ENCODE data around the gene PRF1. TPM values are rescaled to one million over a fixed set of nuclear protein-coding genes. Genes with fewer than 3 reads are reported as not detected.

The PRF1 gene
- polyA plus RNA-seq, 1 donor from 2014 or later: 24.3 TPM

DNA sequence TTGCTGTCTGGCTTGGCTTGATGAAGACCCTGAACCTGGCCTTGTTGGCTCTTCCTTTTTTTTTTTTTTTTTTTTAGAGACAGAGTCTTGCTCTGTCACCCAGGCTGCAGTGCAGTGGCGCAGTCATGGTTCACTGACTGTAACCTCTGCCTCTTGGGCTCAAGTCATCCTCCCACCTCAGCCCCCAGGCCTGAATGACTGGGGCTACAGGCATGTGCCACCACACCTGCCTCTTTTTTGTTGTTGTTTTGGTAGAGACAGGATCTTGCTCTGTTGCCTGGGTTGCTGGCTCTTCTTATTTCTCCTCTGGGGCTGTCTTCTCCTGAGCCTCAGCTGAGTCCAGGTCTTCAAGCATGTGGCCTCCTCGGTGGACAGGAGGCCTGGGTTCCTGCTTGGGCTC is 44.7 kb downstream of the PRF1 start:
- Mint-ChIP-seq H3K27me3 (no peaks in the 10 kb centered on the region), H3K4me1 (peaks cover 6 to 21% (median 11%) of the 10 kb centered on the region in 3 donors), H3K4me3 (no peak overlapping the region), H3K9me3 (no peaks in the 10 kb centered on the region), H3K36me3 (peaks cover 4% of the 10 kb centered on the region), H3K27ac (no peak overlapping the region)

DNA sequence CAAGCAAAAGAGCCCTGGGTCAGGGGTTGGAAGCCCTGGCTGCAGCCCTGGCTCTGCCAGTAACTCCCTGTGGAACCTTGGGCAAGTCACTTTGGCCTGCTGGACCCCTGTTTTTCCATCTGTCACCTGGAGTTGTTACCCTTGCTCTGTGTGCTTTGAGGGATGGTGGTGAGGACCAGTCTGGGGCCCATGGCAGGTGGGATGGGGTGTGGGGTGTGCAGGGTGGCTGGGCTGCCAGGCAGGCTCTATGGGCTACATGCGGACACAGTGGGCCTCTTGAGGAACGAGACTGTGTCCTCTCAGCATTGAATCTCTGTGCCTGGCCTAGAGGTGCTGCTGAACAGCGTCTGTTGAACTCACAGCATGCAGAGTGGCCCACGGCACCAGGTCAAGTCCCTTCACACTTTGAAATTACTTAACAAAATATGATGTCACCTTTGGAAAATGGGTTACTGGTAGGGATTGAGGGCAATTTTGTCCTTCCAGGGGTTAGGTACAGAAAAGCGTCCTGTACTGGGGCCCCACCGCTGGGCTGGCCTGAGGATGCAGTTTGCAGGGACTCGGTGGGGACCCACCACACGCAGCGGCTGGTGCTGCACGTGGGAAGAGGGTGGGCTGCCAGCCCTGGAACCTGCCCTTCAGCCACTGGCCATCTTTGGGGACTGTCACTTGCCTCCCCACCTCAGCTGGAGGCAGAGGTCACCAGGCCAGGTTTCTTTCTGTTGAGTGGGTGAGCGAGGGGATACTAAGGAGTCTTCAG is 45.3 kb downstream of the PRF1 start:
- H3K4me3 Mint-ChIP-seq: no peak overlapping the region
- H3K4me1 Mint-ChIP-seq: peaks cover 6 to 21% (median 11%) of the 10 kb centered on the region in 3 donors
- H3K36me3 Mint-ChIP-seq: peaks cover 6% of the 10 kb centered on the region
- H3K27ac Mint-ChIP-seq: no peak overlapping the region
- no peaks in the 10 kb centered on the region for H3K9me3 Mint-ChIP-seq
- no peaks in the 10 kb centered on the region for H3K27me3 Mint-ChIP-seq

DNA sequence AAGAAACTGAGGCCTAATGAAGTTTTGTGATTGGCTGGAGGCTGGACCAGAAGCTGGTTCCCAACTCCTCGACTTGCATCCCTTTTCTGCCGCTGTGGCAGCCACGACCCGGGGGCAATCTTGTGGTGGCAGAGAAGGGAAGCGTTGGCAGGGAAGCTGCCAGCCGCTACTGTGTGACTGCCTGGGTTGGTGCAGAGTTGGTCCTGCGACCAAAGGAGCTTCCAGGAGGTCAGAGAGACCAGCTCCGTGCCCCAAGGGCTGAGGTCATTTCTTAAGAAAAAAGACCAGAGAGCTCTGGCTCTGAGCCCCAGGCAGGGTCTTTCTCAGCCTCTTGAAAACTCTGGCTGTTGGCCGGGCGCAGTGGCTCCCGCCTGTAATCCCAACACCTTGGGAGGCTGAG is 47.2 kb downstream of the PRF1 start:
- Mint-ChIP-seq H3K36me3 (peaks cover 7% of the 10 kb centered on the region), H3K27me3 (no peaks in the 10 kb centered on the region), H3K27ac (no peak overlapping the region), H3K4me1 (peaks cover 6 to 19% (median 11%) of the 10 kb centered on the region in 3 donors), H3K9me3 (no peaks in the 10 kb centered on the region), H3K4me3 (no peak overlapping the region)

DNA sequence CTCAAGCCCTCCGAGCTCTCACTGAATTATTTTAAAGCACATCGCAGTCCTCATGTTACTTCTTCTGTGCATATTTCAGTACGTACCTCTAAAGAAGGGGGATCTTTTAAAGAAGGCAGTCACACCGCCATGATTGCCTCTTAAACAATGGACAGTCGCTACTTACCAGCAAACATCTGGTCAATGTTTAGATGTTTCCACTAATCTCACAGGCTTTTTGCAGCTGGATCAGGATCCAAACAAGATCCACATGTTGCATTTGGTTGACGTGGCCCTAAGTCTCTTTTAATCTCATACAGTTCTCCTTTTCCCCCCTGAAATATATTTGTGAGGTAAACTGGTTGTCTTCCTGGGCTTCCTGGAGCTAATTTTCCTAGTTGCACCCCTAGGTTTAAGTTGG is 50.0 kb downstream of the PRF1 start:
- H3K36me3 Mint-ChIP-seq: peaks cover 7% of the 10 kb centered on the region
- peaks cover 0 to 3% (median 2%) of the 10 kb centered on the region in 3 donors for H3K4me1 Mint-ChIP-seq
- H3K27ac Mint-ChIP-seq: no peak overlapping the region
- no peak overlapping the region for H3K4me3 Mint-ChIP-seq
- no peaks in the 10 kb centered on the region for H3K9me3 Mint-ChIP-seq
- H3K27me3 Mint-ChIP-seq: no peaks in the 10 kb centered on the region

DNA sequence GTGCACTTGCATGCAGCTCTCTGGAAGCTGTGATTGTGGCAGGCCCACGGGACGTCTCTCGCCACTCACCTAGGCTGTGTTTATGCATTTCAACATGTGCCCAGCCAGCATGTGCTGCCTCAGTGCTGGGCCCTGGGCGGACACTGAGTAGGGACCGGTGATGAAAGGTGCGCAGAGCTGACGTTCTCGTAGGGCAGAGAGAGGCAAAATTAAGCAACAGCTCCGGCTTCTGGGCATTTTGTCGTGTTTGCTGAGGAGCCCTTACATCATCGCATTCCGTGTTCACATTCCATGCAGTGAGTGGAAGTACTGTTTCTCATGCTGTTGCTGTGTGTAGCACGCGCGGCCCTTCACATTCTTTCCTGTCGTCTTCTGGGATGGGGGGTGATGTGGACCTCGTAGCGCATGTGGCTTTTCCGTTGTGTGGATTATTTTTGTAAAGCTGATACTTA is 50.5 kb downstream of the PRF1 start:
- H3K9me3 Mint-ChIP-seq: no peaks in the 10 kb centered on the region
- H3K27me3 Mint-ChIP-seq: no peaks in the 10 kb centered on the region
- H3K4me3 Mint-ChIP-seq: no peak overlapping the region
- peaks cover 7% of the 10 kb centered on the region for H3K36me3 Mint-ChIP-seq
- peaks cover 0 to 3% (median 2%) of the 10 kb centered on the region in 3 donors for H3K4me1 Mint-ChIP-seq
- H3K27ac Mint-ChIP-seq: no peak overlapping the region

DNA sequence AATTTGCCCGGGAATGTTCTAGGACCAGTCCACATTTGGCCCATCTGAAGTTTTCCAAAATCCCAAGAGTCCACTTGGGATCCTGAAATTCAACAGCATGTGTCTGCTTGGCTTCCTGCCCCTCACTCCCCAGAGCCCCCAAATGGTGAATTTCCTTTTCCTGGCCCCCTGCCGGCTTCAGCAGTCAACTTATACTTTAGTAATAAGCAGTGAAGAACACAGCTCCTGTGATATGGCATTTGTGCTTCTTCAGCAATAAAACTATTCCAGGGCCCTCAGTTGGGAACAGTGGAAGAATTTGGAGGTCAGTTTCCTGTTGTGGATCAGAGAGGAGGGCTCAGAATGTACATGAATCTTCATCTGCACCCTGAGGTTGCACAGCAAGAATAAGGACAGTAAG is 51.1 kb downstream of the PRF1 start:
- Mint-ChIP-seq H3K4me1 (peaks cover 0 to 3% (median 2%) of the 10 kb centered on the region in 3 donors), H3K27ac (no peak overlapping the region), H3K4me3 (no peak overlapping the region), H3K9me3 (no peaks in the 10 kb centered on the region), H3K36me3 (peaks cover 7% of the 10 kb centered on the region), H3K27me3 (no peaks in the 10 kb centered on the region)

DNA sequence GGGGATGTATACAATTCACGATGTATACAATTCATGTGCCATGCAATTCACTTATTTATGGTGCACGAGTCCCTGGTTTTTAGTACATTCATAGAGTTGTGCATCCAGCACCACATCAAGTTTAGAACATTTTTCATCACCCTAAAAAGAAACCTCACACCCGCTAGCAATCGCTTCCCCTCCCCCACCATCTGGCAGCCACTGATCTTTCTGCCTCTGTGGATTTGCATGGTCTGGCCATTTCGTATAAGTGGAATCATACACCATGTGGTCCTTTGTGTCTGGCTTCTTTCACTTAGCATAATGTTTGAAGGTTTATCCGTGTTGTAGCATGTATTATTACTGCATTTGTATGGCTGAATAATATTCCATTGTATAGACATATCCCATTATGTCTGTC is 52.1 kb downstream of the PRF1 start:
- Mint-ChIP-seq H3K27ac (no peak overlapping the region), H3K27me3 (no peaks in the 10 kb centered on the region), H3K4me1 (peaks cover 0 to 3% (median 2%) of the 10 kb centered on the region in 3 donors), H3K36me3 (peaks cover 7% of the 10 kb centered on the region), H3K9me3 (no peaks in the 10 kb centered on the region), H3K4me3 (no peak overlapping the region)

DNA sequence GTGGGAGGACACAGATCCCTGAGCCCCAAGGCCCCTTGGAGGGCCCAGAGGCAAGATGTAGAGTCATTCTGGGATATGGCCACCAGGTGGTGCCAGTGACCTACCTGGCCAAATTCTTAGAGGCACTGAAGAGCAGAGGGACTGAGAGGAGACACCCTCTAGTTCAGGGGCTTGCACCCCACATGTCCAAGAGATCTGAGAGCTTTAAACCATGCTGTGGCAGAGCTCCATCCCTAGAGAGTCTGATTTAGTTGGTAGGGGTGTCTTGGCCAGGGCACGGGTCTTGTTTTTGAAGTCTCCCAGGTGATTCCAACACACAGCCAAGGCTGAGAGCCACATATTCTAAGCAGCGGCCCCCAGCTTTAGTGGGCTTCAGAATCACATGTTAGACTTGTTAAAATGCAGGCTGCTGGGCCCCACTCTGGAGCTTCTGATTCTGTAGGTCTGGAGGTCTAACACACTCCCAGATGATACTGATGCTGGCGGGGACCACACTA is 52.5 kb downstream of the PRF1 start:
- Mint-ChIP-seq H3K36me3 (peaks cover 7% of the 10 kb centered on the region), H3K27me3 (no peaks in the 10 kb centered on the region), H3K4me3 (no peak overlapping the region), H3K9me3 (no peaks in the 10 kb centered on the region), H3K27ac (peak overlapping the region in 2 of 3 donors; percentile 24 to 46), H3K4me1 (peaks cover 0 to 3% (median 2%) of the 10 kb centered on the region in 3 donors)

DNA sequence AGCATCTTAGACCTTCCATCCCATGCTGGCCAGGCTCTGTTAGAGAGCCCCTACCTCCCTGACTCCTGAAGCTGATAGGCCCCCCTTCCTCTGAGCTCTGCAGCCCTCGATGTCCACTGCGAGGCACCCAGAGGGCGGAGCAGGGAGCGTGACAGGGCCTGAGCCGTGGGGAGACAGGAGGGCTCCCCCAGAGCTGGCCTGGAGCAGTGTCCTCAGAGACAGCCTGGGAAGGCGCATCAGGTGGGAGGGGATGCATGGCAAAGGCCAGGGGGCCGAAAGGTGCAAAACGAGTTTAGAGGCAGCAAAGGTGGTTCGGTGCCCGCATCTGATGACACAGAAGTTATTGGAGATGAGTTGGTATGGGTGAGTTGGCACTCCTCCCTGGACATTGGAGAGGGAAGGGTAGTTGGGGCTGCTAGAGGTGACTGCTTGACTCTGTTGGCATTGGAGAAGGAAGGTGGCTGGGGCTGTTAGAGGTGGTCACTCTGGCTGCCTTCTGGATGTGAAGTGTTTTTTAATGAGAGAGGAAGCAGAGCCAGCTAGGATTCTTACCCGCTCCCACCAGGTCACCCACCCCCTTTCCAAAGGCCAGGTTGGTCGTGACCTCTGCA is 53.1 kb downstream of the PRF1 start:
- peak overlapping the region in 2 of 3 donors; percentile 24 to 46 for H3K27ac Mint-ChIP-seq

More for the DNA sequence above, 53.1 kb downstream of the PRF1 start:
- Mint-ChIP-seq H3K27me3 (no peaks in the 10 kb centered on the region), H3K4me1 (peaks cover 0 to 4% (median 2%) of the 10 kb centered on the region in 3 donors), H3K4me3 (no peak overlapping the region), H3K36me3 (peaks cover 7% of the 10 kb centered on the region), H3K9me3 (no peaks in the 10 kb centered on the region)

Other genes with a start within 250 kb of the PRF1 start
- 1.9 TPM for gene LRRC20, start 220.1 kb downstream of the PRF1 start, polyA plus RNA-seq
- 39.6 TPM for gene EIF4EBP2, start 198.6 kb downstream of the PRF1 start, polyA plus RNA-seq
- gene NODAL, start 161.1 kb downstream of the PRF1 start, polyA plus RNA-seq: not detected
- gene PALD1, start 124.0 kb downstream of the PRF1 start, polyA plus RNA-seq: 0.08 TPM
- not detected for gene ADAMTS14, start 69.8 kb upstream of the PRF1 start, polyA plus RNA-seq
- gene TBATA, start 182.6 kb upstream of the PRF1 start, polyA plus RNA-seq: not detected
- gene SGPL1, start 213.2 kb upstream of the PRF1 start, polyA plus RNA-seq: 12.0 TPM